ENCODE measurements around the gene MACROD1.

The MACROD1 gene

GRCh38 chr11:64165842-64166635 lies at the start of gene MACROD1:
MACROD1 (minus strand) TSS chr11:64166113; CDS start chr11:64165994, 119 bp downstream.
- H3K36me3 ChIP-seq (ENCODE audit: insufficient read depth, low read depth, low read length) = no peaks in the 10 kb centered on the region
- H3K4me3 ChIP-seq (ENCODE audit: low read length) = peak within 1 kb of the TSS; percentile 74
- H3K27ac ChIP-seq (ENCODE audit: low read length) = no peak within 1 kb of the TSS
- H3K4me1 ChIP-seq (ENCODE audit: insufficient read depth, low read length) = no peaks in the 10 kb centered on the region
- H3K9ac ChIP-seq (ENCODE audit: low read depth, low read length) = peak within 1 kb of the TSS; percentile 51; the same call in 1 of the 2 replicates
- H3K9me3 ChIP-seq (ENCODE audit: insufficient read depth, low read depth, low read length) = no peaks in the 10 kb centered on the region
- peaks cover 24% of the 10 kb centered on the region for H3K27me3 ChIP-seq (ENCODE audit: insufficient read depth, low read length)

DNA sequence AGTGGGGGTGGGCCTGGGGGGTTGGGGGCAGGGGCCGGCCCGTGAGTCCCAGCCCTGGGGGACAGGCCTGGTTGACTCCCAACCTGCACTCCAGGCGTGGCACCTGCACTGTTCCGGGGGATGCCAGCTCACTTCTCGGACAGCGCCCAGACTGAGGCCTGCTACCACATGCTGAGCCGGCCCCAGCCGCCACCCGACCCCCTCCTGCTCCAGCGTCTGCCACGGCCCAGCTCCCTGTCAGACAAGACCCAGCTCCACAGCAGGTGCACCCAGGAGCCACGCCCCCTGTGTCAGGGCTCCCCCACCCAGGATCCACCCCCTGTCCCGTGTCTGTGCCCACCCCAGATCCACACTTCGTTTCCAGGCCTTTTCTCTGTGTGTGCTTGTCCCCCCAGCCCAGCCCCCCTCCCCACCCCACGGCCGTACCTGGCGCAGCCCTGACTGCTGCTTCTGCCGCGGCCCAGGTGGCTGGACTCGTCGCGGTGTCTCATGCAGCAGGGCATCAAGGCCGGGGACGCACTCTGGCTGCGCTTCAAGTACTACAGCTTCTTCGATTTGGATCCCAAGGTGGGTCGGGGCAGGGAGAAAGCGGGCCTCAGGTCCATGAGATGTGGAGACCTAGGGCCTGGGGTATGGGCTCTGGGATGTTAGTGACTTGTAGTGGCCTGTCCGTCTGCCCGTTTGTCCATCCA lies 45.4 kb upstream of the MACROD1 start:
- no peaks in the 10 kb centered on the region for H3K9me3 ChIP-seq (ENCODE audit: insufficient read depth, low read depth, low read length)
- no peak overlapping the region for H3K4me3 ChIP-seq (ENCODE audit: low read length)
- no peak overlapping the region for H3K9ac ChIP-seq (ENCODE audit: low read depth, low read length)
- no peaks in the 10 kb centered on the region for H3K4me1 ChIP-seq (ENCODE audit: insufficient read depth, low read length)
- no peak overlapping the region for H3K27ac ChIP-seq (ENCODE audit: low read length)
- H3K27me3 ChIP-seq (ENCODE audit: insufficient read depth, low read length) = no peaks in the 10 kb centered on the region
- peaks cover 18% of the 10 kb centered on the region for H3K36me3 ChIP-seq (ENCODE audit: insufficient read depth, low read depth, low read length)

DNA sequence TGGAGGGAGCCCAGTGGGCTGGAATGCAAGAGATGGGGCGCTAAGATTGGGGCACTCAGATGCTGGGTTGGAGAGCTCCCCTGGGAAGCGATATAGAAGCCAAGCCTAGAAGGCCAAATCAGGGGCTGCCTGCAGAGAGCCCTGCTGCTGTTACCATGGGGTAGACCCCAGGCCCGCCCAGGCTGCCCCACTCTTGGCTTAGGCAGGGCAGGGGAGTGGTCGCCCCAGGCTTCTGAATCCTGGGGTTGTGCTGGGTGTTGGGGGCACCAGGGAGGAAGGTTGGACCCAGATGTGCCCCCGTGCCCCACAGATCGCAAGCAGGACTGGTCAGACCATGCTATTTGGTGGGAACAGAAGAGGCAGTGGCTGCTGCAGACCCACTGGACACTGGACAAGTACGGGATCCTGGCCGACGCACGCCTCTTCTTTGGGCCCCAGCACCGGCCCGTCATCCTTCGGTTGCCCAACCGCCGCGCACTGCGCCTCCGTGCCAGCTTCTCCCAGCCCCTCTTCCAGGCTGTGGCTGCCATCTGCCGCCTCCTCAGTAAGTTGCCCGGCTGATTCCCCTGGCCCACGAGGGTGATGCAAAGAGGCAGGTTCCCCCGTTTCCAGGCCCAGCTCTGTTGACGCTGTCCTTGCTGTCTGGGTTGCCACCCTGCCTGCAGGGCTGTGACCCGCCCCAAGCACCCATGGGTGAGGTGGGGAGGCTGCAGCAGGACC lies 44.5 kb upstream of the MACROD1 start:
- Histone ChIP-seq H3K4me1 (ENCODE audit: insufficient read depth, low read length) (no peaks in the 10 kb centered on the region), H3K4me3 (ENCODE audit: low read length) (no peak overlapping the region), H3K9me3 (ENCODE audit: insufficient read depth, low read depth, low read length) (no peaks in the 10 kb centered on the region), H3K9ac (ENCODE audit: low read depth, low read length) (no peak overlapping the region), H3K27ac (ENCODE audit: low read length) (no peak overlapping the region), H3K36me3 (ENCODE audit: insufficient read depth, low read depth, low read length) (peaks cover 27% of the 10 kb centered on the region), H3K27me3 (ENCODE audit: insufficient read depth, low read length) (no peaks in the 10 kb centered on the region)

- no peak overlapping the region for H3K4me3 ChIP-seq (ENCODE audit: low read length)
- no peaks in the 10 kb centered on the region for H3K9me3 ChIP-seq (ENCODE audit: insufficient read depth, low read depth, low read length)
- no peak overlapping the region for H3K27ac ChIP-seq (ENCODE audit: low read length)
- H3K36me3 ChIP-seq (ENCODE audit: insufficient read depth, low read depth, low read length) = peaks cover 35% of the 10 kb centered on the region
- no peaks in the 10 kb centered on the region for H3K27me3 ChIP-seq (ENCODE audit: insufficient read depth, low read length)
- H3K4me1 ChIP-seq (ENCODE audit: insufficient read depth, low read length) = no peaks in the 10 kb centered on the region
- H3K9ac ChIP-seq (ENCODE audit: low read depth, low read length) = no peak overlapping the region
Measured at GRCh38 chr11:64209563-64209843, 43.6 kb upstream of the MACROD1 start.

- no peak overlapping the region for H3K4me3 ChIP-seq (ENCODE audit: low read length)
- H3K4me1 ChIP-seq (ENCODE audit: insufficient read depth, low read length) = no peaks in the 10 kb centered on the region
- H3K27ac ChIP-seq (ENCODE audit: low read length) = no peak overlapping the region
- no peaks in the 10 kb centered on the region for H3K9me3 ChIP-seq (ENCODE audit: insufficient read depth, low read depth, low read length)
- no peak overlapping the region for H3K9ac ChIP-seq (ENCODE audit: low read depth, low read length)
- no peaks in the 10 kb centered on the region for H3K27me3 ChIP-seq (ENCODE audit: insufficient read depth, low read length)
- peaks cover 40% of the 10 kb centered on the region for H3K36me3 ChIP-seq (ENCODE audit: insufficient read depth, low read depth, low read length)
Measured at GRCh38 chr11:64208796-64209562, 43.1 kb upstream of the MACROD1 start.

GRCh38 chr11:64208086-64208795 lies 42.3 kb upstream of the MACROD1 start:
- H3K4me1 ChIP-seq (ENCODE audit: insufficient read depth, low read length) = no peaks in the 10 kb centered on the region
- no peak overlapping the region for H3K4me3 ChIP-seq (ENCODE audit: low read length)

DNA sequence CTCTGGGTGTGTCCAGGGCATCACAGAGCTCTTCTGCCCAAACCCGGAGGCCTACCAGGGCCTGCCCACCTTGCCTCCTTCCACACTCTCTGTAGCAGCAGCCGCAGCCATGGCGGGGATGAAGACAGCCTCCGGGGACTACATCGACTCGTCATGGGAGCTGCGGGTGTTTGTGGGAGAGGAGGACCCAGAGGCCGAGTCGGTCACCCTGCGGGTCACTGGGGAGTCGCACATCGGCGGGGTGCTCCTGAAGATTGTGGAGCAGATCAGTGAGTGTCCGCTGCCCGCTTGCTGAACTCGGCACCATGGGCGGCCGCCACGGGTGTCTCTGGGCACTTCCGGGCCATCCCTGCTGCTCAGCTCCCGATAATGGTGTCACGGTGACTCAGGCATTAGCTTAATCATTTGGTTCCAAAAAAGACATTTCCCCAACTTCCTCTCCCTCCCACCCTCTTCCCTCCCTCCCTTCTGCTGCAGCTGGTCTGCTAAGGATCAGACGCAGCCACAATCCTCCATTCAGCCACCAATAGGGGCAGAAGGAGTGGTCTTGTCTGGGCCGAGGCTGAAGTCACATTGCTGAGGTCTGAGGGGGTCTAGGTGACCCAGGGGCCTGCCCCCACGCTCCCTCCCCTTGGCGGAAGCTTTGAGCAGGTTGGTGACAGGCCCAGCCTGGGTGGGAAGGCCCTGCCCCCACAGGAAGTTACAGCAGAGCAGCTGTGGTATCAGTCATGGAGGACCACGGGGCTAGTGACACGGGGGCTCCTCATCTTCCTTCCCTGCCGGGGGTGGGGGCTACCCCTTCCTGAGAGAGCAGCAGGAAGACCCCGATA lies 41.6 kb upstream of the MACROD1 start:
- no peaks in the 10 kb centered on the region for H3K27me3 ChIP-seq (ENCODE audit: insufficient read depth, low read length)
- no peak overlapping the region for H3K9ac ChIP-seq (ENCODE audit: low read depth, low read length)
- no peak overlapping the region for H3K27ac ChIP-seq (ENCODE audit: low read length)
- H3K9me3 ChIP-seq (ENCODE audit: insufficient read depth, low read depth, low read length) = no peaks in the 10 kb centered on the region
- no peaks in the 10 kb centered on the region for H3K4me1 ChIP-seq (ENCODE audit: insufficient read depth, low read length)
- H3K4me3 ChIP-seq (ENCODE audit: low read length) = no peak overlapping the region
- H3K36me3 ChIP-seq (ENCODE audit: insufficient read depth, low read depth, low read length) = peaks cover 55% of the 10 kb centered on the region

More at GRCh38 chr11:64208086-64208795, 42.3 kb upstream of the MACROD1 start:
- Histone ChIP-seq H3K36me3 (ENCODE audit: insufficient read depth, low read depth, low read length) (peaks cover 48% of the 10 kb centered on the region), H3K27me3 (ENCODE audit: insufficient read depth, low read length) (no peaks in the 10 kb centered on the region), H3K9me3 (ENCODE audit: insufficient read depth, low read depth, low read length) (no peaks in the 10 kb centered on the region), H3K27ac (ENCODE audit: low read length) (no peak overlapping the region), H3K9ac (ENCODE audit: low read depth, low read length) (no peak overlapping the region)

DNA sequence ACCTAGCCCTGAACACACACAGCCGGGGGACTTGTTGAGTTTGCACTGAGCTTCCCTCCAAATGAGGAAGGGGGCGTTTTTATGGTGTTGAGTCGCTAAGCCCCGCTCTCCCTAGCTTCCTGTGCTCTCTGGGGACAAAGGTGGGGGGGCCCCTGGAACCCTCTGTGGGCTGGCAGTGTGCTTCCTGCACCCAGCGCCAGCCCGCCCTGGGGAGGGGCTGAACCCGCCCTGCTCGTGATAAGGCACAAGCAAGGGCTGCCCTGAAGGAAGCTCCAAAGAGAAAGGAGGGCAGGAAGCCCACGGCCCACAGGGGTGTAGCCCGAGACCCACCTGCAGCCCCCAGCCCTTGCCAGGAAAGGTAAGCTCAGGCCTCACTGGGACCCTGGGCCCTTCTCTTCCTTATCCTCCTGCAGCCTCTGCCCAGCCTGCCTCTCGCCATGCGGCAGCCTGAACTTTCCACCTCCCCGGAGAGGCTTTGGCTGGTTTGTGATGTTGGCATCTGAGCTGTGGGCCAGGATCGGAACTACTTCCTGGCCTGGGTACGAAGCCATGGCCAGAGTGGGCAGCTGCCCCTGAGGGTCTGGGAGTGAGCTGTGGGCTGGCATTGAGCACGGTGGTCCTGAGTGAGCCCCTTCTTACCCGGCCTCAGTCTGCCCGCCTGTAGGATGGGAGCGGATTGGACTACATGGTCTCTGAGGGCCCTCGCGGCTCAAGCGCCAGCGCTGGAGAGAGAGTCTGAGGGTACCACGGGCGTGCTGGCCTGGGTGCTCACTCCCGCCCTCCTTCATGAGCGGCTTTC lies 40.7 kb upstream of the MACROD1 start, which contains the start of gene FERMT3:
Gene FERMT3 (plus strand): TSS at position 265 of the 799 bp plus-strand sequence. CDS start 644 bp downstream, outside the sequence.
- Histone ChIP-seq H3K27me3 (ENCODE audit: insufficient read depth, low read length) (no peaks in the 10 kb centered on the region), H3K4me1 (ENCODE audit: insufficient read depth, low read length) (no peaks in the 10 kb centered on the region), H3K9ac (ENCODE audit: low read depth, low read length) (no peak within 1 kb of the TSS; the same call in 1 of the 2 replicates), H3K9me3 (ENCODE audit: insufficient read depth, low read depth, low read length) (no peaks in the 10 kb centered on the region), H3K4me3 (ENCODE audit: low read length) (no peak within 1 kb of the TSS), H3K36me3 (ENCODE audit: insufficient read depth, low read depth, low read length) (peaks cover 56% of the 10 kb centered on the region), H3K27ac (ENCODE audit: low read length) (no peak within 1 kb of the TSS)

DNA sequence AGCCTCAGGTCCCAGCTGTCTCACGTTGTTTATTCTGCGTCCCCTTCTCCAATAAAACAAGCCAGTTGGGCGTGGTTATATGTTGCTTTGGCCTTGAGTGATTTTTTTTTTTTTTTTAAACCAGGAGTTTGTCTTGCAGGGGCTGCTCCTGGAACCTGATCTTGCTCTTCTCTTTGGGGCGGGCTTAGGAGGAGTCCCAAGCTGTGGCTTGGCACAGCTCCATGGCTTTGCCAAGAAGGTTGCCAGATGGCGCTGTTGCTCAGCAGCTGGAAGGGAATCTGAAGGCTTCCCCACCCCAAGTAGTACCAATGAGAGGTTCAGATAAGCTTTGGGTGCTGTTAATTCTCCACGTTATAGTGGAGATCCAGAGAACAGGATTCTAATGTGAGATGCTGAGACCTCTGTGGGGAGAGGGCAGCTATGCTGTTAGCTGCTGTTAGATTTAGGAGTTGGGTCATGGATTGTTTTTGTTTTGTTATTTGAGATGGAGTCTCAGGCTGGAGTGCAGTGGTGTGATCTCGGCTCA lies 38.6 kb upstream of the MACROD1 start:
- Histone ChIP-seq H3K27me3 (ENCODE audit: insufficient read depth, low read length) (no peaks in the 10 kb centered on the region), H3K9me3 (ENCODE audit: insufficient read depth, low read depth, low read length) (no peaks in the 10 kb centered on the region), H3K4me1 (ENCODE audit: insufficient read depth, low read length) (no peaks in the 10 kb centered on the region), H3K27ac (ENCODE audit: low read length) (no peak overlapping the region), H3K4me3 (ENCODE audit: low read length) (no peak overlapping the region), H3K9ac (ENCODE audit: low read depth, low read length) (no peak overlapping the region), H3K36me3 (ENCODE audit: insufficient read depth, low read depth, low read length) (peaks cover 77% of the 10 kb centered on the region)

DNA sequence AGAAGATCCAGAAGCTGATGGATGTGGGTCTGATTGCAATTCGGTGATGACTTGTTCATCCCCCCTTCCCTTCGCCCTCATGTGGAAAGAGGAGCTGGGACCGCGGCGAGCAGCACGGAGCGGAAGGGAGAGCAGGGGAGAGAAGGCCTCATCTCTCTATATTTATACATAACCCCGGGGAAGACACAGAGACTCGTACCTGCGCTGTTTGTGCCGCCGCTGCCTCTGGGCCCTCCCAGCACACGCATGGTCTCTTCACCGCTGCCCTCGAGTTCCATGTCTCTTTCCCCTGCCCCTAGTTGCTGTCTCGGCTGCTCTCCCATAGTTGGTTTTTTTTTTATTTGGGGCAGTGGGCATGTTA lies 38.1 kb upstream of the MACROD1 start:
- no peak overlapping the region for H3K27ac ChIP-seq (ENCODE audit: low read length)
- no peaks in the 10 kb centered on the region for H3K9me3 ChIP-seq (ENCODE audit: insufficient read depth, low read depth, low read length)
- no peak overlapping the region for H3K9ac ChIP-seq (ENCODE audit: low read depth, low read length)
- H3K4me3 ChIP-seq (ENCODE audit: low read length) = no peak overlapping the region
- H3K27me3 ChIP-seq (ENCODE audit: insufficient read depth, low read length) = no peaks in the 10 kb centered on the region
- H3K36me3 ChIP-seq (ENCODE audit: insufficient read depth, low read depth, low read length) = peaks cover 77% of the 10 kb centered on the region
- H3K4me1 ChIP-seq (ENCODE audit: insufficient read depth, low read length) = no peaks in the 10 kb centered on the region

Data from iPS-20b (cell line).